ENCODE measurements around the gene NINL.

NINL gene

DNA sequence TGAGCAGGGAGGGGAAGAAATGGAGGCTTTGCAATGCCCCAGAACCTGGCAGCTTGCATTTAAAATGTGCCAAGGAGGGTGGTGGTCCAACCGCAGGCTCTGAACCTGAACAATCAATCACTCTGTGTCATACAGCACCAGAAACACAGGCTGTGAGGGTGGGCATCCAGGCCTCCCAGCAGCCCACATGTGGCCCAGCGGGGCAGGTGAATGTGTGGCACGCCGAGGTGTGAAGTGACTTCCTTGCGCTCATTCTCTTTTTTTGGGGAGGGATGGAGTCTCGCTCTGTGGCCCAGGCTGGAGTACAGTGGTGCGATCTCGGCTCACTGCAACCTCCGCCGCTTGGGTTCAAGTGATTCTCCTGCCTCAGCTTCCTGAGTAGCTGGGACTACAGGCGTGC lies 97.4 kb downstream of the NINL start:
- no peak for DNase-seq (ENCODE audit: low spot score)
- Histone ChIP-seq H3K27ac (no peak overlapping the region), H3K4me3 (no peak overlapping the region)
- TF ChIP-seq, protein P1, sequence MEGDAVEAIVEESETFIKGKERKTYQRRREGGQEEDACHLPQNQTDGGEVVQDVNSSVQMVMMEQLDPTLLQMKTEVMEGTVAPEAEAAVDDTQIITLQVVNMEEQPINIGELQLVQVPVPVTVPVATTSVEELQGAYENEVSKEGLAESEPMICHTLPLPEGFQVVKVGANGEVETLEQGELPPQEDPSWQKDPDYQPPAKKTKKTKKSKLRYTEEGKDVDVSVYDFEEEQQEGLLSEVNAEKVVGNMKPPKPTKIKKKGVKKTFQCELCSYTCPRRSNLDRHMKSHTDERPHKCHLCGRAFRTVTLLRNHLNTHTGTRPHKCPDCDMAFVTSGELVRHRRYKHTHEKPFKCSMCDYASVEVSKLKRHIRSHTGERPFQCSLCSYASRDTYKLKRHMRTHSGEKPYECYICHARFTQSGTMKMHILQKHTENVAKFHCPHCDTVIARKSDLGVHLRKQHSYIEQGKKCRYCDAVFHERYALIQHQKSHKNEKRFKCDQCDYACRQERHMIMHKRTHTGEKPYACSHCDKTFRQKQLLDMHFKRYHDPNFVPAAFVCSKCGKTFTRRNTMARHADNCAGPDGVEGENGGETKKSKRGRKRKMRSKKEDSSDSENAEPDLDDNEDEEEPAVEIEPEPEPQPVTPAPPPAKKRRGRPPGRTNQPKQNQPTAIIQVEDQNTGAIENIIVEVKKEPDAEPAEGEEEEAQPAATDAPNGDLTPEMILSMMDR (IDR thresholded peaks at IDR 0.05) = no peak

DNA sequence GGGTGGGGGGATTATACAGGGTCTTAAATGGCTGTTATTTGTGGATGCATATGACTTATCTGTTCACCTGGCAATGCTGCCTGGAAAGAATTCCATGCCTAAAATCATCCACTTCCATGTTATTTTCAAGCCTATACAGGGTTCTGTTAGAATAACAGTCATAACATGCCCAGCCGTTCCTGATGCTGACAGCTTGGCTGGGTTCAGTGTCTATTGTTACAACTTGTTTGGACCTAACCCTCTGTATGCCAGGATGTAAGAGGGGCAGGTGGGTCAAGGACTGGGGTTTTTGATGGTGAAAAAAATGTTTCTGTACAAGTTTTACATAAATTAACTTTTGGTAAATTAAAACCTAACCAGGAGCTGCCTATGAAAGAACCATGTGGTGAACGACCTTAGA lies 98.0 kb downstream of the NINL start:
- no peak for DNase-seq (ENCODE audit: low spot score)
- no peak overlapping the region for H3K4me3 ChIP-seq
- TF ChIP-seq, protein P1 (IDR thresholded peaks at IDR 0.05) = no peak
- no peak overlapping the region for H3K27ac ChIP-seq

GRCh38 chr20:25486377-25486776 lies 99.0 kb downstream of the NINL start:
- no peak for DNase-seq (ENCODE audit: low spot score)
- TF ChIP-seq, protein P1 (IDR thresholded peaks at IDR 0.05) = no peak
- Histone ChIP-seq H3K4me3 (no peak overlapping the region), H3K27ac (no peak overlapping the region)

GRCh38 chr20:25485872-25486271 lies 99.5 kb downstream of the NINL start:
- TF ChIP-seq, protein P1 (IDR thresholded peaks at IDR 0.05) = no peak
- DNase-seq (ENCODE audit: low spot score) = no peak

GRCh38 chr20:25484911-25485511 lies 100.3 kb downstream of the NINL start:
- Histone ChIP-seq H3K4me3 (no peak overlapping the region), H3K27ac (no peak overlapping the region)
- TF ChIP-seq, protein P1 (IDR thresholded peaks at IDR 0.05) = no peak
- DNase-seq (ENCODE audit: low spot score) = no peak

More at GRCh38 chr20:25485872-25486271, 99.5 kb downstream of the NINL start:
- H3K4me3 ChIP-seq = no peak overlapping the region
- no peak overlapping the region for H3K27ac ChIP-seq

DNA sequence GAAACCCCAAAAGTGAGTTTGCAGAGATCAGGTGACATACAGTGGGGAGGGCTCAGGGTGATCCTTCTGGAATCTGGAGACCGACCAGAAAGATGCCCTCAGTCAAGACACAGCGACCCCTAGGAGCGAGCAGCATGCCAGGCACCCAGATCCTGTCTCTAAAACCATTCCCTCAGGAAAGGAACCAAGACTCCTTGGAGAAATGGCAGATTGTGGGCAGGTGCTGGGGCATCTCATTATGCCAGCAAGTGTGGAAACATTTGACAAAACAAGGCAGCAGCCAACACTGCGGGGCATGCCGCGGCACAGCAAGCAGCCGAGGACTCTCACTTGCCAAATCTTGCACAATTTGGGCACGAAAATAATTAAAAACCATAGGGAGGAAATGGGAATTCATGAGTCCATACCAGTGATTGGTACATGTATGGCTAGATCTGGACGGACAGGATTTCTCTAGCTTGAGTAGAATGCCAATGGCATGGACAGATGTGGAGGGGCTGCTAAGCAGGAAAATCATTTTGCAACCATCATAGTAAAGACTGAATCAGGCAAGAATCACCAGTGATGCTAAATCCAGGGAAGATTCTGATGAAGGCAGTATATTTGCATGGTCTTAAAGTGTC lies 101.0 kb downstream of the NINL start:
- no peak for DNase-seq (ENCODE audit: low spot score)
- Histone ChIP-seq H3K4me3 (no peak overlapping the region), H3K27ac (no peak overlapping the region)
- TF ChIP-seq, protein P1 (IDR thresholded peaks at IDR 0.05) = no peak

All from coronary artery (tissue), 2 donors.